GM08714 (cell line): ENCODE measurements around the gene IFRD1.

Experiments
- H3K4me3 ChIP-seq: fragments of 200-500 bp; sonication (Bioruptor generic); 2 replicates; pipeline ENCODE4 v1.5.1; 2014; ENCODE audit warnings: mild to moderate bottlenecking, low read length, inconsistent platforms
- ZNF274 ChIP-seq: IDR thresholded peaks from 2 replicates; pipeline ENCODE4 v1.6.1; 2012; ENCODE audit warnings: mild to moderate bottlenecking, low read depth, low read length

IFRD1 gene

DNA sequence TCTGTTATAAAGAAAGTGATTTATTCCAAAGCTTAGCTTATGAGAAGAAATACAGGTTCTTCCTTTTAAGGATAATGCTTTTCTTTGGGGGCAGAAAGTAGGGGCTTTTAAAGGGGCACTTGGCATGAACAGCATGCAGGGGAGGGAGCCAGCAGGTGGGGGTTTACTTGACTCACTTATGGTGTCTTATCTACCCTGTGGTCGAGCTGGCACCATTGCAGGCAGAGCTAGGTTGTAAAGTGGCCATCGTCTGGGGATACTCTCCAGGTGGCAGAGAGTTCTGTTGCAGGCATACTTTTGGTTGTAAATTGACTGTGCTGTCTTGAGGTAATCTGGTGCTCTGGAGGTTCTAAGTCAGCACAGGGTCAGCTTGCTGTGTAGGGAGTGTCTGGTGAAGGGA lies 26.3 kb upstream of the IFRD1 start:
- no peak overlapping the region for H3K4me3 ChIP-seq
- TF ChIP-seq ZNF274: no peak

- no peak for TF ChIP-seq ZNF274
- H3K4me3 ChIP-seq: no peak overlapping the region
These were observed 22.3 kb upstream of the IFRD1 start for GRCh38 chr7:112427984-112428383.

DNA sequence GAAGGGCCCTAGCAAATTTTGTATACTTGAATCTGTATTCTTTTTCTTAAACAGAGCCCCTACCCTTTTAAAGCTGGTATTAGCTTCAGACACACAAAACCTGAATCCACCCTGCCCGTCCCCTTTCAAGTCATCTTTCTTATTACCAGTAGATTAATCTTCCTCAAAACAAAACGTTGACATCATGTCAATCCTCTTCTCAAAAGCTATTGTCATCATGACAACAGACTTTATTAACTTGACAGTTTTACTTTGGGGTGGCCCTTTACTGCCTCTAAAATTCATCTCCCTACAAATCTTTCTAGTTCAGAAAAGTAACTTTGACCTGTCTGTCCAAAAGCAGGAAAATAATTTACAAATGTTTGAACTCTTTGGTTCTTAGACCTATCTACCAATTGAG lies 21.5 kb upstream of the IFRD1 start:
- no peak for TF ChIP-seq ZNF274
- H3K4me3 ChIP-seq: no peak overlapping the region

- H3K4me3 ChIP-seq: no peak overlapping the region
- no peak for TF ChIP-seq ZNF274
These were observed 19.6 kb upstream of the IFRD1 start for GRCh38 chr7:112430649-112431048.

GRCh38 chr7:112431803-112432202 lies 18.5 kb upstream of the IFRD1 start:
- TF ChIP-seq ZNF274: no peak
- no peak overlapping the region for H3K4me3 ChIP-seq

GRCh38 chr7:112433289-112433688 lies 17.0 kb upstream of the IFRD1 start:
- no peak overlapping the region for H3K4me3 ChIP-seq
- TF ChIP-seq ZNF274: no peak

DNA sequence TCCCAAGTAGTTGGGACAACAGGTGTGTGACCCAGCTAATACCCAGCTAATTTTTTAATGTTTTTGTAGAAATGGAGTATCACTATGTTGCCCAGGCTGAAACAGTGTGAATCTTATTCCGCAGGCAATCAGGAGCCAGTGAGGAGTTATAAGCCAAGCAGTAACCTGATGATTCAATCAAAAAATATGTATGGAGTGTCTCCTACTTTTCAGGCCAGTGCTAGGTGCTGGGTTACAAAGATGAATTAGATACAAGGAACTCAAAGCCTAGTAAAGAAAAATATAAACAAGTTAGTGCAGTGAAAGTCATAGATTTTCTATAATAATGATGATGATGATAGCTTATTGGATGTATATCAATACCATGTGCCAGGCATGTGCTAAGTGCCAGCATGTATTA lies 13.2 kb upstream of the IFRD1 start:
- no peak for TF ChIP-seq ZNF274
- H3K4me3 ChIP-seq: no peak overlapping the region

GRCh38 chr7:112439476-112439875 lies 10.8 kb upstream of the IFRD1 start:
- no peak for TF ChIP-seq ZNF274
- no peak overlapping the region for H3K4me3 ChIP-seq

GRCh38 chr7:112442210-112442609 lies 8.1 kb upstream of the IFRD1 start:
- no peak overlapping the region for H3K4me3 ChIP-seq
- no peak for TF ChIP-seq ZNF274

GRCh38 chr7:112444505-112444904 lies 5.8 kb upstream of the IFRD1 start:
- no peak overlapping the region for H3K4me3 ChIP-seq
- no peak for TF ChIP-seq ZNF274

DNA sequence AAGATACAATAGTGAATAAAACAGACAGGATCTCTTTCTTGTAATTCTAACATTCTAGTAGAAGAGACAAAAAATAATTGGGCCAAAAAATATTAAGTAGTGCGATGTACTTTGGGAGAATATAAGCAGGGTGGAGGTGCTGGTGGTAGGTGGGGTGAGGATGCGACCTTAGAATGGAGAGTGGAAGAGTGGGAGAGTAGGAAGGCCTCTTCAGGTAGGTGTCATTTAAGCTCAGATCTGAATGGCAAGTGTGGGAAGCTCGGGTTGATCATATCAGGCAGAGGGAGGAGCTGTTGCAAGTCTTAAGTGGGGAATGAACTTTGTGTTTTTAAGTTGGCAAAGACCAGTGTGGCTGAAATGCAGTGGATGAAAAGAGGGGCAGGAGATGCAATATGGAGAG lies 3.8 kb upstream of the IFRD1 start:
- H3K4me3 ChIP-seq: no peak overlapping the region
- no peak for TF ChIP-seq ZNF274

- no peak for TF ChIP-seq ZNF274
- H3K4me3 ChIP-seq: no peak overlapping the region
These were observed 2.9 kb upstream of the IFRD1 start for GRCh38 chr7:112447406-112447805.

DNA sequence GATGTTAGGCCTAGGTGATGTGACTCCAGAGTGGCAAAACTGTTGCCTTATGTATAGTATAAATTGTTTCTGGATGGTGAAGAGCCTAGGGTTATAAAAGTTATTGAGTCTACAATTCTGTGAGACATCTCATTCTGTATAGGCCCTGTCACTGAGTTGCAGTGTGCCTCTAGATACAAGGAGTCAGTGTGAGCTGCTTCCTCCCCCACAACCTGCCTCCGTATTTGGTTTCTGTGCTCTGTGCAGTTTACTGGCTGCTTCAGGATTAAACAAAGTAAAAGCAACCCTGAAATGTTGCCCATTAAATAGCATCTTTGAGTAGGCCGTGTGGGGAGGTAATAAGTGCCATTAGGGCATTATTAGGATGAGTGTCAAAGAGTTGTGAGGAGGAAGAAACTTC lies 1.9 kb upstream of the IFRD1 start:
- TF ChIP-seq ZNF274: no peak
- no peak overlapping the region for H3K4me3 ChIP-seq

- H3K4me3 ChIP-seq: no peak overlapping the region
- TF ChIP-seq ZNF274: no peak
These were observed 1.4 kb upstream of the IFRD1 start for GRCh38 chr7:112448891-112449290.

GRCh38 chr7:112449353-112449752 lies 907 bp upstream of the IFRD1 start:
- peak overlapping the region; percentile 91 for H3K4me3 ChIP-seq
- no peak for TF ChIP-seq ZNF274
